Osteoblast (primary cell): Measurements from ENCODE around the gene LYSMD3. TPM values are rescaled to one million over a fixed set of nuclear protein-coding genes. Genes with fewer than 3 reads are reported as not detected.

Source experiments
- DNase-seq: peaks from one replicate; pipeline ENCODE4 v3.0.0; 2011; ENCODE audit warnings: low spot score, mixed read lengths; ENCODE audit not compliant: insufficient read length; ENCODE audit errors: missing footprints
- H2AFZ ChIP-seq: 2 replicates; pipeline ENCODE4 v1.6.0; 2011; ENCODE audit warnings: mild to moderate bottlenecking, low read length
- H3K27ac ChIP-seq: 2 replicates; pipeline ENCODE4 v1.5.1; 2011; ENCODE audit warnings: mild to moderate bottlenecking, low read depth, low read length, moderate library complexity
- H3K27me3 ChIP-seq: 2 replicates; pipeline ENCODE4 v1.6.0; 2012; ENCODE audit warnings: mild to moderate bottlenecking, control low read depth, inconsistent platforms, low read length, moderate library complexity; ENCODE audit not compliant: insufficient read depth
- H3K36me3 ChIP-seq: 2 replicates; pipeline ENCODE4 v1.5.1; 2011; ENCODE audit warnings: mild to moderate bottlenecking, low read length, control low read depth, moderate library complexity; ENCODE audit not compliant: insufficient read depth
- H3K4me1 ChIP-seq: 2 replicates; pipeline ENCODE4 v1.5.1; 2011; ENCODE audit warnings: mild to moderate bottlenecking, low read length, control low read depth, moderate library complexity; ENCODE audit not compliant: insufficient read depth
- H3K4me2 ChIP-seq: 2 replicates; pipeline ENCODE4 v1.6.0; 2011; ENCODE audit warnings: mild to moderate bottlenecking, low read length; ENCODE audit not compliant: insufficient read depth
- H3K4me3 ChIP-seq: fragments of 200-600 bp; sonication (generic); 3 replicates; pipeline ENCODE4 v1.5.1; 2012; ENCODE audit warnings: mild to moderate bottlenecking, low read length, inconsistent platforms; ENCODE audit not compliant: insufficient read depth
- H3K79me2 ChIP-seq: 2 replicates; pipeline ENCODE4 v1.6.0; 2012; ENCODE audit warnings: mild to moderate bottlenecking, low read length, control low read depth, inconsistent platforms; ENCODE audit not compliant: insufficient read depth
- H3K9me3 ChIP-seq: 2 replicates; pipeline ENCODE4 v1.5.1; 2011; ENCODE audit warnings: low read depth, low read length, control low read depth
- H4K20me1 ChIP-seq: 2 replicates; pipeline ENCODE4 v1.6.0; 2012; ENCODE audit warnings: mild to moderate bottlenecking, low read length, control low read depth; ENCODE audit not compliant: insufficient read depth
- CTCF ChIP-seq: IDR thresholded peaks from 2 replicates; pipeline ENCODE4 v1.5.1; 2011; ENCODE audit warnings: mild to moderate bottlenecking, low read depth, low read length, moderate library complexity; ENCODE audit errors: extremely low read depth
- total RNA-seq: library from RNA; depleted of rRNA; stranded (reverse); fragments of >200 nt; gene quantifications from 2 replicates; pipeline ENCODE4 v1.2.3, GENCODE V29; 2012

LYSMD3 gene
- total RNA-seq, 1 donor = 17.7 TPM

DNA sequence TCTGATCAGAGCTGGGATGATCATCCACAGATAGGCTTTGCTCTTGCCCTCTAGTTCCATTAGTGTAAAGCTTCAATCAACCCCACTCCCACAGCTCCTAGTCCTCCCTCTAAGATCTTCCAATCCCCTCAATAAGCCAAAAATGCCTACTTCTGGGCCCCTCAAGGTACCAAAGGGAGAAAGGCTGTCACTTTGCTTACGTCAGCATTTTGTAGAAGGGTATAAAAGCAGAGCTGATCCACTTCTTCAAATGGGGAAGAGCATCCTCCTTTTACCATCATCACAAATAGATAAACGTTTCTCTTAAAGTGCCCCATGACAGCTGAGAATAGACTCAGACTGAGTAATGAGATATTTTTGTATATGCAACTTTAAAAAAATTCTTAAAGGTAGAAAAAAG is 16.1 kb upstream of the LYSMD3 start:
- Histone ChIP-seq H3K79me2 (no peaks in the 10 kb centered on the region), H3K36me3 (no peaks in the 10 kb centered on the region), H3K4me3 (no peak overlapping the region), H3K9me3 (no peaks in the 10 kb centered on the region), H3K4me2 (no peak overlapping the region), H3K4me1 (peaks cover 8% of the 10 kb centered on the region), H4K20me1 (no peaks in the 10 kb centered on the region), H3K27me3 (peaks cover 14% of the 10 kb centered on the region), H2AFZ (no peak overlapping the region), H3K27ac (no peak overlapping the region)
- DNase-seq = no peak
- no peak for TF ChIP-seq CTCF

DNA sequence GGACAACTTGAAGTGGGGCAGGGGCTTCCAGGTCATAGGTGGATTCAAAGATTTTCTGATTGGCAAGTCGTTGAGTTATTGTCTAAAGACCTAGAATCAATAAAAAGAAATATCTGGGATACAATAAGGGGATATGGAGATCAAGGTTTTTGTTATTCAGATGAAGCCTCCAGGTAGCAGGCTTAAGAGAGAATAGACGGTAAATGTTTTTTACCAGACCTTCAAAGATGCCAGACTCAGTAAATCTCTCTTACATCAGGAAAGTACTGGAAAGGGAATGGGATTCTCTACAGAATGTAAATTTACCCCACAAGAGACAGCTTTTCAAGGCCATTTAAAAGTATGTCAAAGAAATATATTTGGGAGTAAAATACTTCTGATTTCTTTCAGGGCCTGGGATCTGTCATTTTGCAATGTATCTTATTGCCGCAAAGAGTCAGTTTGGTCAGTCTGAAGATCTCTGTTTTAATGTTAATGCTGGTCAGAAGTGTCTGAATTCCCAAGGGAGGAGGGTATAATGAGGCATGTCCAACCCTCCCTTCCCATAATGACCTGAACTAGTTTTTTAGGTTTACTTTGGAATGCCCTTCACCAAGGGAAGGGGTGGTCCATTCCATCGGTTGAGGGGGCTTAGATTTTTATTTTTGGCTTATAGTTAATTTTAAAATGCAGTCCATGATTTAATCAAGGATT is 13.6 kb upstream of the LYSMD3 start:
- Histone ChIP-seq H3K4me2 (no peak overlapping the region), H3K4me1 (peaks cover 5% of the 10 kb centered on the region), H2AFZ (no peak overlapping the region), H3K9me3 (no peaks in the 10 kb centered on the region), H3K36me3 (no peaks in the 10 kb centered on the region), H3K27me3 (peaks cover 17% of the 10 kb centered on the region), H3K4me3 (no peak overlapping the region), H3K27ac (no peak overlapping the region), H3K79me2 (no peaks in the 10 kb centered on the region), H4K20me1 (no peaks in the 10 kb centered on the region)
- no peak for TF ChIP-seq CTCF
- no peak for DNase-seq

DNA sequence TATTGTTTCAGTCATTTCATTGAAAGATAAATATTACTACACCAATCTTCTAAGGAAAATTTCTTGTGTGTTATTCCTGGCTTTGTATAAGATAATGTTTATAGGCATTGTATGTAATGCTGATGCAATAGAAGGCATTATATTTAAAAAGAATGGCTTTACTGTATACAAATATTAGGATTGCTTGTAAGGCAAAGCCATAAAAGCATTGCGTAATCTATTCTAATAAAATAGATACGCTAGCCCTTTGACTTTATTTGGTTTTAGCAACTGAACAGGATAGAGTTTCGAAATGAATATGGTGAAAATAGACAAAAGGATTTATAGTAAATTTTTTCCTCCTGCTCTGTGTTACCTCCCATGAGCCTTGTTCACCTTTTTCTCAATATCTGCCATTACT is 5.5 kb upstream of the LYSMD3 start:
- H3K36me3 ChIP-seq = no peaks in the 10 kb centered on the region

More for the DNA sequence above, 5.5 kb upstream of the LYSMD3 start:
- Histone ChIP-seq H3K4me3 (no peak overlapping the region), H3K9me3 (no peaks in the 10 kb centered on the region), H2AFZ (no peak overlapping the region), H3K79me2 (peaks cover under 1% of the 10 kb centered on the region), H3K4me2 (no peak overlapping the region), H3K27me3 (peaks cover 22% of the 10 kb centered on the region), H4K20me1 (no peaks in the 10 kb centered on the region), H3K4me1 (peaks cover 5% of the 10 kb centered on the region), H3K27ac (no peak overlapping the region)
- DNase-seq = no peak
- TF ChIP-seq CTCF = no peak
